Activated gamma-delta T cell treated with Interleukin-2 at 50 U/mL for 16 hours (primary cell): Measurements from ENCODE around the gene WWTR1.

ENCODE experiments used
- DNase-seq: peaks from one replicate; pipeline ENCODE4 v3.0.0-alpha.2; 2020

WWTR1 gene

GRCh38 chr3:149527531-149528339 lies 130.1 kb downstream of the WWTR1 start:
- DNase-seq = no peak

- no peak for DNase-seq
Measured at GRCh38 chr3:149523512-149524299, 134.1 kb downstream of the WWTR1 start.

GRCh38 chr3:149519912-149520311 lies 137.9 kb downstream of the WWTR1 start:
- DNase-seq = no peak

GRCh38 chr3:149516920-149517319 lies 140.9 kb downstream of the WWTR1 start:
- no peak for DNase-seq

GRCh38 chr3:149515249-149515648 lies 142.6 kb downstream of the WWTR1 start:
- no peak for DNase-seq

GRCh38 chr3:149514471-149514870 lies 143.4 kb downstream of the WWTR1 start:
- DNase-seq = no peak

- DNase-seq = peak; percentile 8
Measured at GRCh38 chr3:149512073-149512782, 145.6 kb downstream of the WWTR1 start.

- no peak for DNase-seq
Measured at GRCh38 chr3:149511040-149511626, 146.7 kb downstream of the WWTR1 start.

- no peak for DNase-seq
Measured at GRCh38 chr3:149510480-149510879, 147.3 kb downstream of the WWTR1 start.

- no peak for DNase-seq
Measured at GRCh38 chr3:149509526-149509925, 148.3 kb downstream of the WWTR1 start.

GRCh38 chr3:149507491-149508324 lies 150.1 kb downstream of the WWTR1 start:
- DNase-seq = no peak

GRCh38 chr3:149506965-149507364 lies 150.9 kb downstream of the WWTR1 start:
- DNase-seq = no peak

- no peak for DNase-seq
Measured at GRCh38 chr3:149506540-149506939, 151.3 kb downstream of the WWTR1 start.

GRCh38 chr3:149502438-149502837 lies 155.4 kb downstream of the WWTR1 start:
- DNase-seq = no peak

GRCh38 chr3:149501524-149501923 lies 156.3 kb downstream of the WWTR1 start:
- no peak for DNase-seq

- no peak for DNase-seq
Measured at GRCh38 chr3:149497966-149498670, 159.7 kb downstream of the WWTR1 start.

GRCh38 chr3:149496891-149497290 lies 160.9 kb downstream of the WWTR1 start:
- no peak for DNase-seq

GRCh38 chr3:149495581-149496125 lies 162.2 kb downstream of the WWTR1 start:
- DNase-seq = no peak

GRCh38 chr3:149494759-149495580 lies 162.9 kb downstream of the WWTR1 start:
- no peak for DNase-seq
